H1 (cell line): Measurements from ENCODE around the gene SLIT3. TPM values are rescaled to one million over a fixed set of nuclear protein-coding genes. Genes with fewer than 3 reads are reported as not detected.

Source experiments
- ASH2L ChIP-seq: fragments of 200-600, 300-600 bp; sonication (generic); IDR thresholded peaks from one replicate; pipeline ENCODE4 v1.7.1; 2017; ENCODE audit warnings: low read length
- BCL11A ChIP-seq, 2 experiments: IDR thresholded peaks; one replicate each; pipeline ENCODE4 v1.6.1; 2011; ENCODE audit warnings: low read depth in 2 of 2, low read length in 2 of 2, mild to moderate bottlenecking in 2 of 2
- MAX ChIP-seq: IDR thresholded peaks from 2 replicates; pipeline ENCODE4 v1.6.1; 2012; ENCODE audit warnings: inconsistent platforms
- PHF8 ChIP-seq: fragments of 200-600 bp; sonication (generic); conservative IDR thresholded peaks from 2 replicates; pipeline ENCODE4 v1.7.1; 2012; ENCODE audit warnings: low read depth, mild to moderate bottlenecking, inconsistent platforms, low read length, moderate library complexity
- RNF2 ChIP-seq: fragments of 200-900, 300-1000 bp; sonication (generic); IDR thresholded peaks from 2 replicates; pipeline ENCODE4 v1.7.1; 2016; ENCODE audit warnings: borderline replicate concordance, low read depth, mild to moderate bottlenecking, antibody characterized with exemption, low read length; ENCODE audit not compliant: poor library complexity, severe bottlenecking; ENCODE audit errors: missing control alignments
- SIN3A ChIP-seq, 2 experiments: IDR thresholded peaks in 1 of 2; conservative IDR thresholded peaks in 1 of 2; 2 replicates each; pipeline ENCODE4 v1.6.1; 2011 to 2012; ENCODE audit warnings: low read length in 2 of 2, improper control_type of control experiment in 1 of 2, low read depth in 1 of 2, mild to moderate bottlenecking in 1 of 2
- SP2 ChIP-seq: IDR thresholded peaks from 2 replicates; pipeline ENCODE4 v1.6.1; 2012; ENCODE audit warnings: mild to moderate bottlenecking, low read length, inconsistent platforms
- polyA plus RNA-seq, 7 experiments: library from polyadenylated mRNA; depleted of rRNA in 3 of 7; stranded (reverse) in 5 of 7; unstranded in 2 of 7; fragments of >200 nt in 5 of 7; fragments of 200-250 nt in 2 of 7; gene quantifications; 1 replicate in 5 of 7; 2 replicates in 1 of 7; 4 replicates in 1 of 7; pipeline versions ENCODE4 v1.2.1 to v1.2.3, GENCODE V29; 2011 to 2013; ENCODE audit warnings: missing spikeins in 2 of 7, mixed read lengths in 2 of 7
- total RNA-seq: library from RNA; stranded (reverse); fragmentation: NEBNext Ultra II Directional; extraction: Animal tissue kit (Norgen Biotek cat#: 25700); gene quantifications from 2 replicates; pipeline ENCODE4 v1.2.1, GENCODE V29; 2021

SLIT3 gene
- total and polyA plus RNA-seq, 2 of the 8 experiments (the other 6 are each of a cell fraction or from before 2014, with no cell fraction given) = 1.1 to 1.2 TPM

DNA sequence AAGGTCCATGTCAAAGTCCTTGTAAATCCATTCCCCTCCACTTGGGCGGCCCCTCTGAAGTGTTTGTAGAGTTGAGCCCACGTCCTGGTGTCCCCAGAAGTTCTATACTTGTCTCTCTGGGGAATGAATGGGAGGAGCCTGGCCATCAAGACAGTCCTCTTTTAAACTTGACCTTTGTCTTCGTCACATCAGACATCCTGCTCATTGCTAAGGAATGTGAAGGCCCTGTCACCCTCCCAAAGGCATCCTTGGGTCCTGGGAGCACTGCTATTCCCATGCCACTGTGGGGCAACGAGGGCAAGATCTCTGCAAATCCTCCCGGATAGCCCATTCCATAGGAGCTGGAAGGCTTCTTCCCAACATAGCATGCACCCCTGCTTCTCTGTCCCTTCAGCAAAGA is 235.5 kb downstream of the SLIT3 start (continued):
- TF ChIP-seq ASH2L (no peak), SIN3A (conservative IDR thresholded peaks at IDR 0.05 in 1 of 2, IDR thresholded peaks at IDR 0.05 in 1 of 2; ENCODE audit: low read depth in 1 of 2, low read length in 2 of 2) (no peak), RNF2 (no peak), BCL11A (IDR thresholded peaks at IDR 0.05; ENCODE audit: low read depth in 2 of 2, low read length in 2 of 2) (no peak), MAX (no peak), SP2 (no peak), PHF8 (no peak)
